Bronchial epithelial cell (primary cell): ENCODE measurements around the gene RAB14. TPM values are rescaled to one million over a fixed set of nuclear protein-coding genes. Genes with fewer than 3 reads are reported as not detected.

ENCODE experiments used
- DNase-seq: peaks from one replicate; pipeline ENCODE4 v3.0.0-alpha.2; 2010; ENCODE audit warnings: low read depth
- FAIRE-seq: peaks from 2 replicates; lab custom pipeline; 2011; peaks lifted over from hg19 to GRCh38; lab: Jason Lieb, UNC
- H3K27me3 ChIP-seq: 2 replicates; pipeline ENCODE4 v1.5.1; 2011; ENCODE audit warnings: low read length; ENCODE audit not compliant: control insufficient read depth, insufficient read depth
- H3K36me3 ChIP-seq: 2 replicates; pipeline ENCODE4 v1.5.1; 2011; ENCODE audit warnings: low read length; ENCODE audit not compliant: control insufficient read depth, insufficient read depth
- H3K4me3 ChIP-seq: 2 replicates; pipeline ENCODE4 v1.5.1; 2011; ENCODE audit warnings: mild to moderate bottlenecking, low read depth, low read length, control low read depth
- CTCF ChIP-seq: IDR thresholded peaks from 2 replicates; pipeline ENCODE4 v1.5.1; 2011; ENCODE audit warnings: mild to moderate bottlenecking, moderate library complexity, low read length, control low read depth, inconsistent platforms; ENCODE audit not compliant: insufficient read depth, severe bottlenecking
- total RNA-seq: library from RNA; depleted of rRNA; stranded (reverse); fragments of >200 nt; gene quantifications from 2 replicates; pipeline ENCODE4 v1.2.1, GENCODE V29; 2014

RAB14 gene
- total RNA-seq, 1 donor from 2014 or later, result 28.4 TPM

DNA sequence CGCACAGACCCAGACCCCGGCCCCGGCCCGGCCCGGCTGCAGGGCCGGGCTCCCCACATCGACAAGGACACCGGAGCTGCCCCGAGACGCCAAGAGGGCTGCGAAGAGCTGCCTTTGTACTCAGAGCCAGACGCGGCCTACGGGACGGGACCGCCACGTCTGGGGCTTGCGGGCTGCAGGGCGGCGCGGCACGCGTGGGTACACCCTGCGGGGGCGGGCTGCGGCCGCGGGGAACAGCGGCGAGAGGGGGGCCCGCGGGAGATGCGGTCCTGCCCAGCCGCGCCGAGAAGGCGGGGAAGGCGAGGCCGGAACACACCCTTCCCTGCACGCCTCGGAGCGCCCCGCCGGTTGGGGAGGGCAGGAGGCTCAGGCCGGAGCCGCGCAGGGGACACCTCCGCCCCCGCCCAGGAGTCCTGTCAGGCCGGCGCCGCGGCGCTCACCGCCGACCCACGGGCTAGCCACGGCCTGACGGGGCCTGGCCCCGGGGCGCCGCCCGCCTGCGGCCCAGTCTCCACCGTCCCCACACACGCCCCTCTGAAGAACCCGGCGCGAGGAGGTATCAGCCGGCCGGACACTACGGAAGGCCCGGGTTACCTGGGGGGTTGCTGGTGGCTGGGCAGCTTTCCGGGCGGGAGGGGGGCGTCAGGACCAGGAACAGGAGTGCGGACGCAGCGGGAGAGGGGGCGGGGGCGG lies 478 bp downstream of the RAB14 start:
- H3K36me3 ChIP-seq, result no peaks in the 10 kb centered on the region
- no peak for FAIRE-seq
- DNase-seq, result no peak
- peak overlapping the region; percentile 96 for H3K4me3 ChIP-seq
- no peak for TF ChIP-seq CTCF
- no peaks in the 10 kb centered on the region for H3K27me3 ChIP-seq

DNA sequence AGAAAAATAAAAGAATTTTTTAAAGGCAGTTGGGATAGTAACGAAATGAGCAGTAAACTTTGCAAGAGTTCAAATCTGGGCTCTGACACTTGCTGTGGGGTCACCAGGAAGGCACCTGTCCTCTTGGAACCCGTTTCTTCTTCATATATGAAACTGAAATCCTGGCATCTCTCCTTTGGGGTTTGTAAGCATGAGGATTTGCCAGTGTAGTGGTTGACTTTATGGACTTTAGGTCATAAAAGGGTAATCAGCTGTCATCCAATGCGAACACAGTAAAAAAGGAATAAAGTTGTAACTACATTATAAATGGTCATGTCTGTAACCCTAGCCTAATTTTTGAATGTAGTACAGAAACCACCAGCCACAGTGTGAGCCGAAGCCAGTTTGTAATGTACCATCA lies 1.3 kb downstream of the RAB14 start:
- no peaks in the 10 kb centered on the region for H3K27me3 ChIP-seq
- H3K36me3 ChIP-seq, result no peaks in the 10 kb centered on the region
- no peak for DNase-seq
- peak overlapping the region; percentile 96 for H3K4me3 ChIP-seq
- FAIRE-seq, result no peak
- no peak for TF ChIP-seq CTCF

DNA sequence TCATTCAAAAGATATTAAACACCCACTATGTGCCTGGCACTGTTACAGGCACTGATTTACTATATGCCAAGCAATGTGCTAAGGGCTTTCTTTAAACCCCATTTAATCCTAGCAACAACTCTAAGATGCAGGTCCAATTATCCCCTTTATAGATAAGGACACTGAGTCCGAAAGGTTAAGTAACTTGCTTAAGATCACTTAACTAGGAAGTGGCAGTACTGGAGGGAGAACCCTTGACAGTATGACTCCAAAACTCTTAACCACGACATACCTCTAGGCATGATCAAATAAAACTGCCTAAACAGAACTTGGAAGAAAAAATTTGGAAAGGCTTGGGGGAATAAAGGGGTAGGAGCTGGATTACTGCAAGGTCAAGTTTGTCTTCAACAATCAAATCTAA lies 1.7 kb downstream of the RAB14 start:
- DNase-seq (peak; percentile 45), FAIRE-seq (no peak)
- H3K36me3 ChIP-seq, result no peaks in the 10 kb centered on the region
- TF ChIP-seq CTCF, result no peak
- peak overlapping the region; percentile 96 for H3K4me3 ChIP-seq
- no peaks in the 10 kb centered on the region for H3K27me3 ChIP-seq

DNA sequence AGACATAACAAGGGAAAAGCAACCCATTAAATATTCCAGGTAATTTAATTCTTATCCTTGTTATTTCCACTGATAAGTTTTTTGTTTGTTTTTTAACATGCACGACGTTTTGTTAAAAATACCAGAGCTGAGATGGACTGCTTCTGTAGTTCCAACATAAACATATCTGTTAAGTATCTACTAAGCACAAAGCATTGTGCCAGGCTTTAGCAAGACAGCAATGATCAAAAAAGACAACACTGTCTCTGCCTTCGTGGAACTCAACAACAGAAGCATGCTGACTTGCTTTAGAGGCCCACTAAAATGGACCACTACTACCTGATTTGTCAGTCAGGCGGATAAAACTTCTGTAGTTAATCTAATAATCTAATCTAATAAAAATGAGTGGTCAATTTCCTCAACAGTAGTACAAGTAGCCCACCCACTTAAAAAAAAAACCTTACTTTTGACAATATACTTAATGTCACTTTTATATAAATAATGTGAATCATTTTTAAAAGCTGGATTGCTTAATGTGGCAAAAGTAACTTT lies 3.1 kb downstream of the RAB14 start:
- Histone ChIP-seq H3K36me3 (no peaks in the 10 kb centered on the region), H3K4me3 (peak overlapping the region; percentile 96), H3K27me3 (no peaks in the 10 kb centered on the region)
- no peak for DNase-seq
- no peak for TF ChIP-seq CTCF
- FAIRE-seq, result no peak

DNA sequence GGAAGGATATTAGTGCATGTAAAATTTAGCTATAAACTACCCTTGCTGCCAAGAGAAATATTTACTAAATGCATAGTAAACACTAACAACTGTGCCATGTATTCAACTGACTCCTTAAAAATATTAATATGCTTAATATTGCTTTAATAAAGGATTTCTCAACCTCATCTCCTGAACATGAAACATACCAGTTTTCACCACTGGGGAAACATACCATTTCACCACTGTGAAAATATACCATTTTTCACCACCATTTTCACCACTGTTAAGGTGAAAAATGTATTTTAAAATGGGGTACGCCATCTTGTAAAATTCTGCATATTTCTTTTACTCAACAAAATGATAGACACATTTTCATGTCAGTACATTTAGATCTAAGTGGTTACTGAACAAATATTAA lies 4.5 kb downstream of the RAB14 start:
- Histone ChIP-seq H3K36me3 (no peaks in the 10 kb centered on the region), H3K27me3 (no peaks in the 10 kb centered on the region), H3K4me3 (no peak overlapping the region)
- DNase-seq (no peak), FAIRE-seq (no peak)
- TF ChIP-seq CTCF, result no peak

- TF ChIP-seq CTCF, result no peak
- DNase-seq (no peak), FAIRE-seq (no peak)
- peak overlapping the region; percentile 5 for H3K4me3 ChIP-seq
- H3K27me3 ChIP-seq, result no peaks in the 10 kb centered on the region
- no peaks in the 10 kb centered on the region for H3K36me3 ChIP-seq
Measured at GRCh38 chr9:121196389-121196788, 5.3 kb downstream of the RAB14 start.
